Osteocyte (in vitro differentiated cells): ENCODE measurements around the gene HNRNPCL1. TPM values are rescaled to one million over a fixed set of nuclear protein-coding genes. Genes with fewer than 3 reads are reported as not detected.

Experiments
- DNase-seq: peaks from one replicate; pipeline ENCODE4 v3.0.0; 2021; ENCODE audit warnings: mixed read lengths; ENCODE audit not compliant: unreplicated experiment; ENCODE audit errors: extremely low spot score
- H3K27ac Mint-ChIP-seq: one replicate; pipeline ENCODE4 v1.8.0; 2021; ENCODE audit warnings: mild to moderate bottlenecking, mixed read lengths; ENCODE audit not compliant: unreplicated experiment
- H3K27me3 Mint-ChIP-seq: one replicate; pipeline ENCODE4 v1.8.0; 2021; ENCODE audit warnings: mixed read lengths; ENCODE audit not compliant: unreplicated experiment
- H3K36me3 Mint-ChIP-seq: one replicate; pipeline ENCODE4 v1.8.0; 2021; ENCODE audit warnings: mixed read lengths; ENCODE audit not compliant: unreplicated experiment
- H3K4me1 Mint-ChIP-seq: one replicate; pipeline ENCODE4 v1.8.0; 2021; ENCODE audit warnings: mixed read lengths; ENCODE audit not compliant: unreplicated experiment
- H3K4me3 Mint-ChIP-seq: one replicate; pipeline ENCODE4 v1.8.0; 2021; ENCODE audit warnings: mild to moderate bottlenecking, moderate library complexity, mixed read lengths; ENCODE audit not compliant: unreplicated experiment
- H3K9me3 Mint-ChIP-seq: one replicate; pipeline ENCODE4 v1.8.0; 2021; ENCODE audit warnings: mixed read lengths; ENCODE audit not compliant: unreplicated experiment
- total RNA-seq: library from RNA; stranded (reverse); gene quantifications from 2 replicates; pipeline ENCODE4 v1.2.1, GENCODE V29; 2021
- TF ChIP-seq, protein P1 (sequence below): fragments of 200-600 bp; sonication (generic); IDR thresholded peaks from 2 replicates; pipeline ENCODE4 v1.5.0; 2021; ENCODE audit warnings: antibody characterized with exemption, mild to moderate bottlenecking, moderate library complexity

HNRNPCL1 gene
- total RNA-seq, 1 donor from 2014 or later, result not detected

DNA sequence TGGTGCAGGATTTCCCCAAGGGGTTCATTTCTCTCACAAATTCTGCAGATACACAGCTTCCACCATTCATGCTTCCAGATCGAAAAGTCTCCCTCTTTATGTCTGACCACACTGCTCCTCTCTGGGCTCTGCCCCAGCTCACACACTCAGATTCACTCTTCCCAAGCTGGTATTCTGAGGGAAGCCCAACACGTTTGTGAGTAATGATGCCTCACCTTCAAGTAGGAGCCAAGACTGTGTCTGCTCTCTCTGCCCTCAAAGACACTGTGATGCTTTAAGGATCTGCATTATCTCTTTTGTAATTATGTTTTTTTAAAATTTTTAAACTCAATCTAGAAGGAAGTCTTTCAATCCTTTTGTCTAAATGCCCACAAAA is 37.1 kb downstream of the HNRNPCL1 start:
- no peak overlapping the region for H3K4me3 Mint-ChIP-seq
- TF ChIP-seq, protein P1, sequence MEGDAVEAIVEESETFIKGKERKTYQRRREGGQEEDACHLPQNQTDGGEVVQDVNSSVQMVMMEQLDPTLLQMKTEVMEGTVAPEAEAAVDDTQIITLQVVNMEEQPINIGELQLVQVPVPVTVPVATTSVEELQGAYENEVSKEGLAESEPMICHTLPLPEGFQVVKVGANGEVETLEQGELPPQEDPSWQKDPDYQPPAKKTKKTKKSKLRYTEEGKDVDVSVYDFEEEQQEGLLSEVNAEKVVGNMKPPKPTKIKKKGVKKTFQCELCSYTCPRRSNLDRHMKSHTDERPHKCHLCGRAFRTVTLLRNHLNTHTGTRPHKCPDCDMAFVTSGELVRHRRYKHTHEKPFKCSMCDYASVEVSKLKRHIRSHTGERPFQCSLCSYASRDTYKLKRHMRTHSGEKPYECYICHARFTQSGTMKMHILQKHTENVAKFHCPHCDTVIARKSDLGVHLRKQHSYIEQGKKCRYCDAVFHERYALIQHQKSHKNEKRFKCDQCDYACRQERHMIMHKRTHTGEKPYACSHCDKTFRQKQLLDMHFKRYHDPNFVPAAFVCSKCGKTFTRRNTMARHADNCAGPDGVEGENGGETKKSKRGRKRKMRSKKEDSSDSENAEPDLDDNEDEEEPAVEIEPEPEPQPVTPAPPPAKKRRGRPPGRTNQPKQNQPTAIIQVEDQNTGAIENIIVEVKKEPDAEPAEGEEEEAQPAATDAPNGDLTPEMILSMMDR, result no peak
- no peaks in the 10 kb centered on the region for H3K36me3 Mint-ChIP-seq
- DNase-seq, result no peak
- H3K9me3 Mint-ChIP-seq, result peaks cover 6% of the 10 kb centered on the region
- H3K27me3 Mint-ChIP-seq, result peaks cover 2% of the 10 kb centered on the region
- H3K27ac Mint-ChIP-seq, result no peak overlapping the region
- H3K4me1 Mint-ChIP-seq, result no peaks in the 10 kb centered on the region

DNA sequence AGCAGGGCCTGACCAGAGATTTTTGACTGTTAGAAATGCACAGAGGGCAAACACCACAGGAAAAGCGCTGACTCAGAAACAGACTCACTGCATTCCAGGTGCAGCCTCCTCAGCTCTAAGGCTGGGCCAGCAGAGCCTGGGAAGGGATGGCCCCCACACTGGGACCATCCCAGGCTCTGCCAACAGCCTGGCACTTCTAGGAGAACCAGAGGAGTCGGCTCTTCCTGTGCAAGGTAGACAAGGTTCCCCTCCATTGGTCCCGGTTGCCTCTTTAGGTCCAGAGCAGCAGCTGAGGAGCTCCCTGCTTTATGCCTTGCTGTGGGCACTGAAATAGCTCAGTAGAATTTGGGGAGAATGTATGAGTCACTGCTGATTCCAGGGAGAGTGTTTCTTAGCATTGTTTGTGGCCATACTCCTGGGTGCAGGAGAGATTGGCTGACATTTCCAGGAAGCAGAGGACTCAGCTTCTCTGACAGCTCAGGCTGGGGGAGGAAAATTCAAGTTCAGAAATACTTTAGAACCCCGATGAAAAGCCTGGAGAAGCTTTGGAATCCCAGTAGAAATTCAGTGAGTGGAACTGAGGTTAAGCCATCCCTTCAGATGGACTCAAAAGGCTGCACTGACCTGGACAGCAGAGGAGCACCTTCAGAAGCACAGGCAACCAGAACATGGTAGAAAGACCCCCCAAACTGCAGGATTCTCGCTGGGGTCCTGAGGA is 37.7 kb downstream of the HNRNPCL1 start:
- H3K27ac Mint-ChIP-seq, result no peak overlapping the region
- no peak overlapping the region for H3K4me3 Mint-ChIP-seq
- H3K36me3 Mint-ChIP-seq, result no peaks in the 10 kb centered on the region
- DNase-seq, result no peak
- H3K9me3 Mint-ChIP-seq, result peaks cover 6% of the 10 kb centered on the region
- TF ChIP-seq, protein P1, result no peak
- H3K4me1 Mint-ChIP-seq, result no peaks in the 10 kb centered on the region
- H3K27me3 Mint-ChIP-seq, result no peaks in the 10 kb centered on the region

DNA sequence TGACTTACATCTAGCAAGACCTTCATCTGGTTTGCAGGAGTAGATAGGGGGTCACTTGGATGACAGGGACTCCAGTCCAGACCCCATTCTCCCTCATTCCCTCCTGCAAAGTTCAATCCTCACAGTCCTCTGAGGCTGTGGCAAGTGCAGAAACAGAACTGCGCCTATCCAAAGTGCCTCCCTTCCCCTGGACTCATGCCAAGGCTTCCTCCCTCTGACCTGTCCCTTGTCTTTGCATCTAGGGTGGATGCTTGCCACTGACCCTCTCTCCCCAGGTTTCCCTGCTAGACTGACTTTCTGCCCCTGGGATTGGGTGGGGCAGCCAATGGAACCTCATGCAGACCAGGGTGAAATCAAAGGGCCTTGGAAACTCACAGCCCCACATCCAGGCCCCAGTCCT is 38.6 kb downstream of the HNRNPCL1 start:
- Mint-ChIP-seq H3K9me3 (peaks cover 11% of the 10 kb centered on the region), H3K4me1 (no peaks in the 10 kb centered on the region), H3K36me3 (no peaks in the 10 kb centered on the region), H3K27me3 (no peaks in the 10 kb centered on the region), H3K4me3 (no peak overlapping the region), H3K27ac (no peak overlapping the region)
- TF ChIP-seq, protein P1, result no peak
- no peak for DNase-seq

DNA sequence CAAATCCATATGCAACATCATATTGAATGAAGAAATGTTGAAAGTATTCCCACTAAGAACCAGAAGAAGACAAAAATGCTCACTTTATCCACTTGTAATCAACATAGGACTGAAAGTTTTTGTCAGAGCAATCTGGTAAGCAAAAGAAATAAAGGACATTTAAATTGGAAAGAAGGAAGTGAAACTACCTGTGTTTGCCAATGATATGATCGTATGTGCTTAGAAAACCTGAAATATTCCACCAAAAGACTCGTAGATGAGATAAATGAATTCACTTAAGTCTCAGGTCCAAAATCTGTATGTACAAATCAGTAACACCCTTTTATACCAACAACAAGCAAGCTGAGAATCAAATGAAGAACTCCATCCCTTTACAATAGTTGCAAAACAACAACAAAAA is 48.8 kb downstream of the HNRNPCL1 start:
- TF ChIP-seq, protein P1, result no peak
- H3K36me3 Mint-ChIP-seq, result no peaks in the 10 kb centered on the region
- peaks cover 4% of the 10 kb centered on the region for H3K27me3 Mint-ChIP-seq
- DNase-seq, result no peak
- H3K4me1 Mint-ChIP-seq, result no peaks in the 10 kb centered on the region
- H3K9me3 Mint-ChIP-seq, result peaks cover 11% of the 10 kb centered on the region
- no peak overlapping the region for H3K4me3 Mint-ChIP-seq
- no peak overlapping the region for H3K27ac Mint-ChIP-seq

DNA sequence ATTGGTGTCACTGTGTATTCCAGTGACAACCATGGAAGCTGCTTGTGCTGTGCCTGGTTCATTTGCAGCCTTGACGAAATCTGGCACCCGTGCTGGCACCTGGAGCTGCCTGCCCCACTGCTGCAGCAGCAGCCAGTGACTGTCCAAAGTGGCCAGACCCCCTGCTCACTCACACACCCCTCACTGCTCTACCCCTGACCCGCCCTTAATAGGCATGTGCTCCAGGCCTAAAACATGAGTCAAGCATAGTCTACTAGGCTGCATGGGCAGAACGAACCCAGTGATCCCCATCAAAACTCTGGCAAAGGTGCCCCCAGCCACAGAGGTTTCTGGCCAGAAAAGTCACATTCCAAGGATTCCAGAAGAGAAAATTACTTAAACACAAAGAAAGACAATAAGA is 49.6 kb downstream of the HNRNPCL1 start:
- Mint-ChIP-seq H3K4me1 (no peaks in the 10 kb centered on the region), H3K9me3 (peaks cover 6% of the 10 kb centered on the region), H3K27me3 (peaks cover 4% of the 10 kb centered on the region), H3K36me3 (no peaks in the 10 kb centered on the region), H3K4me3 (no peak overlapping the region), H3K27ac (no peak overlapping the region)
- no peak for DNase-seq
- TF ChIP-seq, protein P1, result no peak

Other genes starting within 250 kb of the HNRNPCL1 start
- gene DHRS3, start 230.5 kb downstream of the HNRNPCL1 start, total RNA-seq, result 52.5 and 55.3 TPM in 2 replicates
- not detected in 2 replicates for gene AADACL4, start 204.6 kb downstream of the HNRNPCL1 start, total RNA-seq
- not detected in 2 replicates for gene AADACL3, start 132.6 kb downstream of the HNRNPCL1 start, total RNA-seq
- gene CFAP107, start 102.5 kb downstream of the HNRNPCL1 start, total RNA-seq, result not detected in 2 replicates
- not detected in 2 replicates for gene PRAMEF12, start 75.0 kb downstream of the HNRNPCL1 start, total RNA-seq
- not detected in 2 replicates for gene PRAMEF1, start 57.3 kb downstream of the HNRNPCL1 start, total RNA-seq
- gene PRAMEF11, start 17.3 kb downstream of the HNRNPCL1 start, total RNA-seq, result not detected in 2 replicates
- not detected in 2 replicates for gene PRAMEF2, start 8.4 kb upstream of the HNRNPCL1 start, total RNA-seq
- not detected in 2 replicates for gene PRAMEF4, start 37.5 kb upstream of the HNRNPCL1 start, total RNA-seq
- gene PRAMEF10, start 49.5 kb upstream of the HNRNPCL1 start, total RNA-seq, result not detected in 2 replicates
- not detected in 2 replicates for gene PRAMEF7, start 67.9 kb upstream of the HNRNPCL1 start, total RNA-seq
- gene PRAMEF6, start 98.9 kb upstream of the HNRNPCL1 start, total RNA-seq, result not detected in 2 replicates
- gene PRAMEF27, start 207.9 kb upstream of the HNRNPCL1 start, total RNA-seq, result not detected in 2 replicates
- gene HNRNPCL3, start 212.0 kb upstream of the HNRNPCL1 start, total RNA-seq, result not detected in 2 replicates
- not detected in 2 replicates for gene PRAMEF25, start 222.1 kb upstream of the HNRNPCL1 start, total RNA-seq